ENCODE measurements around the gene TOP3A. TPM values are rescaled to one million over a fixed set of nuclear protein-coding genes. Genes with fewer than 3 reads are reported as not detected.

The TOP3A gene
- total RNA-seq, 1 donor from 2014 or later: 49.2 TPM

- no peak for TF ChIP-seq CTCF (conservative IDR thresholded peaks at IDR 0.05; ENCODE audit: low read depth, low read length)
- no peak for DNase-seq (ENCODE audit: low read depth)
- no peak overlapping the region for H3K4me3 ChIP-seq (ENCODE audit: low read depth, low read length)
These were observed 79.0 kb downstream of the TOP3A start for GRCh38 chr17:18235743-18236256.

- TF ChIP-seq CTCF (conservative IDR thresholded peaks at IDR 0.05; ENCODE audit: low read depth, low read length): no peak
- DNase-seq (ENCODE audit: low read depth): no peak
- H3K4me3 ChIP-seq (ENCODE audit: low read depth, low read length): no peak overlapping the region
These were observed 79.9 kb downstream of the TOP3A start for GRCh38 chr17:18234853-18235380.

- no peak overlapping the region for H3K4me3 ChIP-seq (ENCODE audit: low read depth, low read length)
- no peak for DNase-seq (ENCODE audit: low read depth)
- TF ChIP-seq CTCF (conservative IDR thresholded peaks at IDR 0.05; ENCODE audit: low read depth, low read length): no peak
These were observed 80.8 kb downstream of the TOP3A start for GRCh38 chr17:18233803-18234518.

GRCh38 chr17:18231164-18231563 lies 83.6 kb downstream of the TOP3A start:
- DNase-seq (ENCODE audit: low read depth): no peak
- H3K4me3 ChIP-seq (ENCODE audit: low read depth, low read length): no peak overlapping the region
- no peak for TF ChIP-seq CTCF (conservative IDR thresholded peaks at IDR 0.05; ENCODE audit: low read depth, low read length)

- no peak overlapping the region for H3K4me3 ChIP-seq (ENCODE audit: low read depth, low read length)
- no peak for TF ChIP-seq CTCF (conservative IDR thresholded peaks at IDR 0.05; ENCODE audit: low read depth, low read length)
- no peak for DNase-seq (ENCODE audit: low read depth)
These were observed 84.3 kb downstream of the TOP3A start for GRCh38 chr17:18230288-18231141.

GRCh38 chr17:18229771-18230170 lies 85.0 kb downstream of the TOP3A start:
- no peak overlapping the region for H3K4me3 ChIP-seq (ENCODE audit: low read depth, low read length)
- no peak for DNase-seq (ENCODE audit: low read depth)
- no peak for TF ChIP-seq CTCF (conservative IDR thresholded peaks at IDR 0.05; ENCODE audit: low read depth, low read length)
